Gastroesophageal sphincter (tissue), 4 donors: ENCODE data around the gene VAV3. TPM values are rescaled to one million over a fixed set of nuclear protein-coding genes. Genes with fewer than 3 reads are reported as not detected.

Source experiments
- ATAC-seq: fragments of 150-250 bp; one replicate; pipeline ENCODE4 v1.9.1; 2016; ENCODE audit warnings: mild to moderate bottlenecking, moderate library complexity
- H3K27ac ChIP-seq, 4 donors: fragments of 200-600 bp; sonication (generic) in 3 of 4; 1 replicate in 3 of 4; 2 replicates in 1 of 4; pipeline ENCODE4 v1.5.1; 2016 to 2019
- H3K27me3 ChIP-seq: fragments of 200-600 bp; sonication (generic); one replicate; pipeline ENCODE4 v1.5.1; 2019
- H3K36me3 ChIP-seq, 2 donors: fragments of 200-600 bp; sonication (generic); one replicate each; pipeline ENCODE4 v1.5.1; 2019; ENCODE audit warnings: control low read depth in 1 of 2
- H3K4me1 ChIP-seq, 3 donors: fragments of 200-600 bp; sonication (generic); 1 replicate in 2 of 3; 2 replicates in 1 of 3; pipeline ENCODE4 v1.5.1; 2016 to 2019; ENCODE audit warnings: control low read depth in 2 of 3
- H3K4me3 ChIP-seq, 2 donors: fragments of 200-600 bp; sonication (generic); one replicate each; pipeline ENCODE4 v1.5.1; 2019; ENCODE audit warnings: mild to moderate bottlenecking in 1 of 2, moderate library complexity in 1 of 2
- H3K9me3 ChIP-seq, 3 donors: fragments of 200-600 bp; sonication (generic); one replicate each; pipeline ENCODE4 v1.5.1; 2017 to 2019; ENCODE audit warnings: control low read depth in 2 of 3
- CTCF ChIP-seq, 4 experiments: fragments of 200-600 bp in 2 of 4; fragments of 450-650 bp in 2 of 4; sonication (generic) in 1 of 4; IDR thresholded peaks; one replicate each; pipeline ENCODE4 v1.5.1; 2017 to 2019; ENCODE audit warnings: antibody characterized with exemption in 4 of 4, mild to moderate bottlenecking in 2 of 4, moderate library complexity in 2 of 4
- EP300 ChIP-seq: sonication (generic); formaldehyde crosslinking; IDR thresholded peaks from one replicate; pipeline ENCODE4 v1.6.1; 2017; ENCODE audit warnings: antibody characterized with exemption, mild to moderate bottlenecking
- POLR2A ChIP-seq, 2 donors: fragments of 450-650 bp; IDR thresholded peaks; one replicate each; pipeline ENCODE4 v1.6.1; 2017; ENCODE audit warnings: antibody characterized with exemption in 2 of 2, mild to moderate bottlenecking in 2 of 2, moderate library complexity in 1 of 2
- POLR2AphosphoS5 ChIP-seq: sonication (generic); formaldehyde crosslinking; IDR thresholded peaks from one replicate; pipeline ENCODE4 v1.6.1; 2017; ENCODE audit warnings: antibody characterized with exemption
- WGBS, 2 donors: methylation state at CpG; one replicate each; pipeline ENCODE4 v1.1.5; 2018; ENCODE audit warnings: low coverage in 1 of 2; 5-methylcytosine and 5-hydroxymethylcytosine counted together
- total RNA-seq, 4 donors: library from RNA; depleted of rRNA; stranded (reverse); fragments of >200 nt; gene quantifications; one replicate each; pipeline ENCODE4 v1.1.0, GENCODE V29; 2016

VAV3 gene
- total RNA-seq, 4 donors from 2014 or later, result 1.3 to 4.7 (median 2.9) TPM

GRCh38 chr1:107889524-107889923, 75.5 kb downstream of the VAV3 start:
- H3K27me3 ChIP-seq, result no peaks in the 10 kb centered on the region
- H3K4me3 ChIP-seq, result no peak overlapping the region
- no peaks in the 10 kb centered on the region for H3K36me3 ChIP-seq
- no peaks in the 10 kb centered on the region for H3K4me1 ChIP-seq
- no peaks in the 10 kb centered on the region for H3K9me3 ChIP-seq
- WGBS, 2 donors, result 73 to 74% methylated on average over 2 of the region's 2 CpGs
- no peak overlapping the region for H3K27ac ChIP-seq
- no peak for ATAC-seq
- TF ChIP-seq CTCF (IDR thresholded peaks at IDR 0.05) (no peak), POLR2AphosphoS5 (no peak), EP300 (no peak), POLR2A (IDR thresholded peaks at IDR 0.05) (no peak)

GRCh38 chr1:107883562-107883961, 81.4 kb downstream of the VAV3 start:
- H3K27me3 ChIP-seq, result no peaks in the 10 kb centered on the region
- no peak overlapping the region for H3K27ac ChIP-seq
- H3K4me3 ChIP-seq, result no peak overlapping the region
- H3K36me3 ChIP-seq, result no peaks in the 10 kb centered on the region
- no peak for ATAC-seq
- no peak for TF ChIP-seq CTCF (IDR thresholded peaks at IDR 0.05)
- TF ChIP-seq POLR2A (IDR thresholded peaks at IDR 0.05), result no peak
- TF ChIP-seq EP300, result no peak
- TF ChIP-seq POLR2AphosphoS5, result no peak
- no peaks in the 10 kb centered on the region for H3K4me1 ChIP-seq
- no peaks in the 10 kb centered on the region for H3K9me3 ChIP-seq

- Histone ChIP-seq H3K36me3 (no peaks in the 10 kb centered on the region), H3K27me3 (no peaks in the 10 kb centered on the region), H3K4me3 (no peak overlapping the region), H3K4me1 (peaks cover 0 to 2% (median 0%) of the 10 kb centered on the region in 3 donors), H3K9me3 (no peaks in the 10 kb centered on the region), H3K27ac (no peak overlapping the region)
- TF ChIP-seq CTCF (IDR thresholded peaks at IDR 0.05) (no peak), POLR2A (IDR thresholded peaks at IDR 0.05) (no peak), POLR2AphosphoS5 (no peak), EP300 (no peak)
- WGBS, 2 donors, result 76 to 86% methylated on average over 2 of the region's 2 CpGs
- no peak for ATAC-seq
Measured at GRCh38 chr1:107879927-107880326, 85.1 kb downstream of the VAV3 start.

GRCh38 chr1:107879346-107879745, 85.6 kb downstream of the VAV3 start:
- Histone ChIP-seq H3K4me1 (peaks cover 0 to 2% (median 0%) of the 10 kb centered on the region in 3 donors), H3K9me3 (no peaks in the 10 kb centered on the region), H3K4me3 (no peak overlapping the region), H3K27me3 (no peaks in the 10 kb centered on the region), H3K27ac (no peak overlapping the region), H3K36me3 (no peaks in the 10 kb centered on the region)
- TF ChIP-seq CTCF (IDR thresholded peaks at IDR 0.05) (no peak), EP300 (no peak), POLR2AphosphoS5 (no peak), POLR2A (IDR thresholded peaks at IDR 0.05) (no peak)
- ATAC-seq, result no peak
- WGBS, 2 donors, result 55 to 86% methylated on average over 1 of the region's 1 CpG

DNA sequence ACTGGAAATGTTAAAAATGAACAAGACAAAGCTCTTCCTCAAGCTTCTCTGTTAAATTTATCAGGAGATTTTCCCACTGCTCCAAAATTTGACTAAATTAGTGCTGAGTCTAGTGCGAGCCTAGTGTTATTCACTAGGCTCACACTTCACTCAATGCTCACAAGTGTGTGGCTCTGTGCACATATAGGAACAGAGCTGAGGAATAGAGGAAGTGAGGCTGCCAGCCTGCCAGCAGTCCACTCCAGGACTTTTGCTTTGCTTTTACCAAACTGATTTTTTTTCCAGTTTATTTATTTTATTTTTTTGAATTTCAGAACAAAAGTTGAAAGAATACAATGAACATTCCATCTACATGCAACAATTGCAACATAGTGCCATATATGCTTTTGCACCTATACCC, 87.2 kb downstream of the VAV3 start:
- TF ChIP-seq CTCF (IDR thresholded peaks at IDR 0.05) (no peak), POLR2A (IDR thresholded peaks at IDR 0.05) (no peak), EP300 (no peak), POLR2AphosphoS5 (no peak)
- no peaks in the 10 kb centered on the region for H3K9me3 ChIP-seq
- no peak for ATAC-seq

More for the DNA sequence above, 87.2 kb downstream of the VAV3 start:
- Histone ChIP-seq H3K4me1 (peaks cover 0 to 2% (median 0%) of the 10 kb centered on the region in 3 donors), H3K27ac (no peak overlapping the region), H3K36me3 (no peaks in the 10 kb centered on the region), H3K4me3 (no peak overlapping the region), H3K27me3 (no peaks in the 10 kb centered on the region)
- WGBS, 2 donors, result 64 to 67% methylated on average over 1 of the region's 1 CpG
